ENCODE measurements around the gene RAP1GAP2.
"Not testable (repeated sequence)": the region's sequence is repeated elsewhere in the genome, so short reads cannot be mapped to it uniquely, and the experiment has no call there.

Gene RAP1GAP2

DNA sequence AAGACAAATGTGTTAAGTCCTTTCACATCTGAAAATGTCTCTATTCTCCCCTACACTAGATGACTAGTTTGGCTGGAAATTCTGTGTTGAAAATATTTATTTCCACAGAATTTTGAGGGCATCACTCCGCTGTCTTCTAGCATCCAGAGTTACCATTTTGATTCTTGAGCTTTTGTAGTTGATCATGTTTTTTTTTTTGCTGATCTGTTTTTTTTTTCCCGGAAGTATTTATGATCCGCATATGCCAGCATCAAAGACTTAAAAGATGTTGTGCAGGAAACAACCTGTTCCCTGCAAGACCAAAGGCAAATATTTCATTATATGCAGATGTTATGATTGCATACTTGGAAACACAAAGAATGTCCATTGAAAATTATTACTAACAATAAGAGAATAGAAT lies 250.5 kb downstream of the RAP1GAP2 start:
- Histone ChIP-seq H3K4me1 (peaks cover 12% of the 10 kb centered on the region), H3K27ac (no peak overlapping the region), H4K20me1 (no peaks in the 10 kb centered on the region), H3K36me3 (no peaks in the 10 kb centered on the region), H3K27me3 (no peaks in the 10 kb centered on the region), H3K4me2 (no peak overlapping the region), H3K9ac (no peak overlapping the region), H3K9me3 (peaks cover 16% of the 10 kb centered on the region), H3K4me3 (no peak overlapping the region)
- no peak for TF ChIP-seq Cebpa-rat (IDR thresholded peaks at IDR 0.05)

DNA sequence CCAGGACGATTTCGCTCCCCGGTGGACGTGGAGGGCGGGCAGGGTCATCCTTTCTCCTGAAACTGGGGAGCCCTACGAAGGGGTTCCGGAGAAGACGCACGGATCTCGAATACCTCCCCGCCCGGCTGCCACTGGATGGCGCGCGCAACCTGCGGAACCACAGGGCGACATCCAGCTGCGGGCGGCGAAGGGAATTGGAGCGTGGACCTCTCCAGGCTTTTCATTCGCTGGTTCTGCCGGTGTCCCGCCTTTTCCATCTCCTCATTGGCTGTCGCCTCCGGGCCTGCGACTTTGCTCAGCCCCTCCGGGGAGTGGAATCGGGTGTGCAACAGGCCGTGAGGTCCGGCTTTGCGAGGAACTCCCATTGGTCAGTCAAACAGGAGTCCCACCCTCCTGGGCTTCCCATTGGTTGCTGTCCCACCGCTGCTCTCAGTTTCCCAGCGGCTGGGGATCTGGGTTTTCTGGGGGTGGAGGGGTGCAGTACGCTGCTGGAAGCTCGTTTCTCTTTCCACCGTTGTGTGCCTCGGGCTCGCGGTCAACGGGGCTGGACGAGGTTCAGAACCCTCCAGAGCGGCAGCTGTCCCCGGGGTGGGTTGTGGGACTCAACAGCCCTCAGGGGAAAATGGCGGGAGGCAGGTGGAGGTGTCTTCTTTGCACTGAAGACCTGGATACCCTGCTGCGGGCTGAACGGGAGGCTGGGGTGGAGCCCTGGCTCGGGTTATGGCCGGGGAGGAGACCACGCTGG lies 252.7 kb downstream of the RAP1GAP2 start:
- Histone ChIP-seq H3K36me3 (no peaks in the 10 kb centered on the region), H3K4me3 (peak overlapping the region; percentile 76), H4K20me1 (no peaks in the 10 kb centered on the region), H3K27me3 (no peaks in the 10 kb centered on the region), H3K9ac (peak overlapping the region; percentile 80), H3K4me1 (peaks cover 12% of the 10 kb centered on the region), H3K4me2 (peak overlapping the region; percentile 90), H3K27ac (peak overlapping the region; percentile 83), H3K9me3 (peaks cover 8% of the 10 kb centered on the region)
- no peak for TF ChIP-seq Cebpa-rat (IDR thresholded peaks at IDR 0.05)

DNA sequence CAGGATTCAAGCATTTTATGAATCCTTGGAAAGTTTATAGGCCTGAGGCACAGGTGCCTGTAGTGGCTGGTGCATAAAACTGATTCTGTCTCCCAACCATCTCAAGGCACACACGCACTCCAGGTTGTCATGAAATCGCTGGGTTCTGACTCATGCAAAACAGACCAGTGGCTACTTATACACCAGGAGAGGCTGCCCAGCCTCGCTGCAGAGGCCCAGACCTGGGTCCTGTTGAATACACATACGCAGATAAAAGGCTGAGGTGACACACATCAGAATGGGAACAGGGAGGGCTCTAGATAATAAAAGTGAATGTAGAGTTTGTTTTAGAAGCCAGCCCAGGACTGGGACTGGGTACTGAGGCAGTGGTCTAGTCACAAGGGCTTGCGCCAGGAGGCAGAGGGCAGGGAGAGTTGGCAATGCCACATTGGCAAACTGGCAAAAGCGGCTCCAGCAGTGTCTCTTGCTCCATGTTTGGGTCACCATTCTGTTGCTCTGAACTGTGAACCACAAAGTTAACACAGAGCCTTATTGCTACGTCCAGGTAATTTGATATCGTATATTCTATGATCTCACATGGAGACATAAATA lies 253.6 kb downstream of the RAP1GAP2 start:
- Histone ChIP-seq H3K27ac (no peak overlapping the region), H3K4me1 (peaks cover 12% of the 10 kb centered on the region), H3K9me3 (no peaks in the 10 kb centered on the region), H3K4me2 (peak overlapping the region; percentile 90), H3K36me3 (no peaks in the 10 kb centered on the region), H3K4me3 (no peak overlapping the region; the same call in 1 of the 2 replicates), H4K20me1 (no peaks in the 10 kb centered on the region), H3K27me3 (no peaks in the 10 kb centered on the region), H3K9ac (no peak overlapping the region)
- no peak for TF ChIP-seq Cebpa-rat (IDR thresholded peaks at IDR 0.05)

DNA sequence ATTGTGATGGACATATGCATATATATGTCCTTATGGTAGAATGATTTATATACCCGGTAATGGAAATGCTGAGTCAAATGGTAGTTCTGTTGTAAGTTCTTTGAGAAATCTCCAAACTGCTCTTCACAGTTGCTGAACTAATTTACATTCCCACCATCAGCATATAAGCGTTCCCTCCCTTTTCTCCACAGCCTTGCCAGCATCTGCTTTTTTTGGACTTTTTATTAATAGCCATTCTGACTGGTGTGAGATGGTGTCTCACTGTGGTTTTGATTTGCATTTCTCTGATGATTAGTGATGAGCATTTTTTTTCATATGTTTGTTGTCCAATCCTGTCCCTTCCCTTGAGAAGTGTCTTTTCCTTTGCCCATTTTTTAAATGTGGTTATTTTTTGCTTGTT lies 258.6 kb downstream of the RAP1GAP2 start:
- not testable (repeated sequence) for H3K4me2 ChIP-seq, H3K4me3 ChIP-seq, H3K9ac ChIP-seq, H3K4me1 ChIP-seq, H4K20me1 ChIP-seq, H3K9me3 ChIP-seq, H3K27ac ChIP-seq, H3K36me3 ChIP-seq, H3K27me3 ChIP-seq

DNA sequence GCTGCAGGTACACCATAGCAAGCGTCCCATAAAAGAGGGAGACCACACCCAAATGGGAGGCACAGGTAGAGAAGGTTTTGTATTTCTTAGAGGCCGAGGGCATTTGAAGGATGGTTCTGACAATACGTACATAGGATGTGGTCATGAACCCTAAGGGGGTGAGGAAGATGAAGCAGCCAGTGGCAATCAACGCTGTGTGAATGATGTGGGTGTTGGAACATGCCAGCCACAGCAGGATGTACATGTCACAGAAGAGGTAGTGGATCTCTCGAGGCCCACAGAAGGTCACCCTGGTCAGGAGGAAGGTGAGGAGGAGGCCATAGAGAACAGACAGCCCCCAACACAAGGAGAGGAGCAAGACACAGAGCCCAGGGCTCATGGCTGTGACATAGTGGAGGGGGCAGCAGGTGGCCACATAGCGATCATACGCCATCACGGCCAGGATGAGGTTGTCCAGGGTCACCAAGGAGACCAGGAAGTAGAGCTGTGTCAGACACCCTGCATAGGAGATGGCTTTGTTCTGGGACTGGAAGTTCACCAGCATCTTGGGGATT lies 266.7 kb downstream of the RAP1GAP2 start:
- H3K27ac ChIP-seq, H3K36me3 ChIP-seq, H3K9ac ChIP-seq, H3K4me2 ChIP-seq, H3K27me3 ChIP-seq, H4K20me1 ChIP-seq, H3K4me3 ChIP-seq, H3K4me1 ChIP-seq, H3K9me3 ChIP-seq: not testable (repeated sequence)

DNA sequence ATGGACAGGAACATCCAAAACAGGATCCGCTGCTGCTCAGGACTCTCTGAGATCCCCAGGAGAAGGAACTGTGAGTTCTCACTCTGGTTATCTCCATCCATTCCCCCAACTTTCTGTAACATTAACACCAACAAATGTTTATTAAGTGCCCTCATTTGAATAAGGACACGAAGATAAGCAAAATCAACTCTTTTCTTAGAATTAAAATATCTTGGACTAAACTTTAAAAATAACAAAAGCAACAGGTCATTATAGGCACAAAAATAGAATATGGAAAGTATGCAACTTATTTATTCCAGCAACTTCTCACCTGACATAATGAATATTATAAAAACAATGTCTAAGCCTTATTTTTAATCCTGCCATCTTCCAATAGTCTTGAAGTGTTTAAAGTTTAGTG lies 267.3 kb downstream of the RAP1GAP2 start, which contains the start of gene OR1D5:
Gene OR1D5, minus strand, starts transcription at position 101 of the 400 bp plus-strand sequence. Its CDS starts 0 bp downstream, at position 101.
- H3K9ac ChIP-seq, H3K36me3 ChIP-seq, H3K27me3 ChIP-seq, H3K27ac ChIP-seq, H3K4me3 ChIP-seq, H3K4me1 ChIP-seq, H3K4me2 ChIP-seq, H3K9me3 ChIP-seq, H4K20me1 ChIP-seq: not testable (repeated sequence)

DNA sequence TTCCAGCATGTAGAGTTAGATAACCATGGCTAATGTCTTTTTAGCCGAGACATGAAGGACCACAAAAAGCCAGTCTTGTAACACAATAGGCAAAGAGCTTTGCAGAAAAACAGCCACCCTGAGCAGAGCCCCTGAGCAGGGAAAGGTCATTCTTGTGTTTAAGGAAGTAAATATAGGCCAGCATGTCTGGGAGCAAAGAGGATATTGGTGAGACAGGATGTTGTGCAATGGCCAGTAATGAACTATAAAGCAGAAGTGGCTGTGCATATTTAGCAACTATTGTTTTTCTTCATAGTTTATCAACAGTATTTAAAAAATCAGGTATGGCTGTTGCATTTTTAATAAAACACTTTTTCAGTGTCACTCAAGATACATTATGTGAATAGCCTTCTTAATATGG lies 269.0 kb downstream of the RAP1GAP2 start:
- not testable (repeated sequence) for H3K9me3 ChIP-seq, H3K9ac ChIP-seq, H4K20me1 ChIP-seq, H3K4me1 ChIP-seq, H3K27me3 ChIP-seq, H3K4me3 ChIP-seq, H3K4me2 ChIP-seq, H3K36me3 ChIP-seq, H3K27ac ChIP-seq

DNA sequence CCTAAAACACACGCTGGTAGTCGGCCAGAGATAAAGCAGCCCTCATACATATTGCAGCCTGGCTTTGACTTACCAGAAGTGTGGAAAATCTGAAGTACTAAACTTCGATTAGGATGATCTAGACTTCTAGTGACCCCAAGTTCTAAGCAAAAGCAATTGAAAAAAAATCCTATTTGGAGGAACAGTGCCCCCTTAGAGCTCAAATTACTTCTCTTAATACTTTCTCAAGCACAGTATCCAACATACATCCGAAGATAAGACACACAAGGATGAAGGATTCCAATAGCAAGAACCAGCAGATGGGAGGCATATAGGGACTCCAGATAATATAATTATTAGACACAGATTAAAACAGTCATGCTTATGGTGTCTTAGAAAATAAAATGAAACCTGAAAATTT lies 277.6 kb downstream of the RAP1GAP2 start:
- H3K27me3 ChIP-seq, H4K20me1 ChIP-seq, H3K36me3 ChIP-seq, H3K4me3 ChIP-seq, H3K4me2 ChIP-seq, H3K27ac ChIP-seq, H3K4me1 ChIP-seq, H3K9ac ChIP-seq, H3K9me3 ChIP-seq: not testable (repeated sequence)
